Loucy (cell line): ENCODE data around the gene LTBP1.

ENCODE experiments used
- H2AFZ ChIP-seq: fragments of 200-600 bp; sonication (generic); 2 replicates; pipeline ENCODE4 v1.6.0; 2016; ENCODE audit warnings: antibody characterized with exemption, mild to moderate bottlenecking, low read length, moderate library complexity
- H3F3A ChIP-seq: fragments of 200-600 bp; 2 replicates; pipeline ENCODE4 v1.6.0; 2016; ENCODE audit warnings: antibody characterized with exemption, low read depth, mild to moderate bottlenecking
- H3K27me3 ChIP-seq: fragments of 200-600 bp; sonication (generic); 2 replicates; pipeline ENCODE4 v1.6.1; 2014; ENCODE audit warnings: low read length, mild to moderate bottlenecking; ENCODE audit not compliant: insufficient read depth, poor library complexity, severe bottlenecking
- H3K36me3 ChIP-seq: fragments of 200-600 bp; sonication (generic); 2 replicates; pipeline ENCODE4 v1.6.1; 2016; ENCODE audit warnings: low read length; ENCODE audit not compliant: insufficient read depth
- H3K4me1 ChIP-seq: fragments of 200-600 bp; sonication (generic); 2 replicates; pipeline ENCODE4 v1.5.1; 2014; ENCODE audit warnings: low read length, mild to moderate bottlenecking; ENCODE audit not compliant: insufficient read depth, poor library complexity, severe bottlenecking
- H3K4me2 ChIP-seq: fragments of 200-600 bp; sonication (generic); 2 replicates; pipeline ENCODE4 v1.6.0; 2014; ENCODE audit warnings: antibody characterized with exemption, low read length, low read depth, mild to moderate bottlenecking; ENCODE audit not compliant: poor library complexity, severe bottlenecking
- H3K4me3 ChIP-seq: fragments of 200-600 bp; sonication (generic); 2 replicates; pipeline ENCODE4 v1.5.1; 2014; ENCODE audit warnings: low read length, mild to moderate bottlenecking, mixed read lengths; ENCODE audit not compliant: poor library complexity, severe bottlenecking
- H3K79me2 ChIP-seq: fragments of 200-600 bp; sonication (generic); 2 replicates; pipeline ENCODE4 v1.6.1; 2014; ENCODE audit warnings: low read length; ENCODE audit not compliant: insufficient read depth
- H3K9ac ChIP-seq: fragments of 200-600 bp; sonication (generic); 2 replicates; pipeline ENCODE4 v1.6.0; 2014; ENCODE audit warnings: mild to moderate bottlenecking, low read depth, low read length, moderate library complexity; ENCODE audit not compliant: poor library complexity, severe bottlenecking
- H3K9me2 ChIP-seq: fragments of 200-600 bp; sonication (generic); replicated peaks from 2 replicates; pipeline ENCODE4 v1.6.1; 2016; ENCODE audit warnings: low read depth, low read length, mixed read lengths
- H3K9me3 ChIP-seq: fragments of 200-600 bp; sonication (generic); 2 replicates; pipeline ENCODE4 v1.6.1; 2014; ENCODE audit warnings: mild to moderate bottlenecking, antibody characterized with exemption, low read length, low read depth; ENCODE audit not compliant: insufficient read depth
- H4K20me1 ChIP-seq: fragments of 200-600 bp; sonication (generic); 2 replicates; pipeline ENCODE4 v1.6.0; 2014; ENCODE audit warnings: antibody characterized with exemption, low read length, mild to moderate bottlenecking; ENCODE audit not compliant: insufficient read depth, poor library complexity, severe bottlenecking
- CTCF ChIP-seq: fragments of 200-600 bp; sonication (generic); conservative IDR thresholded peaks from 2 replicates; pipeline ENCODE4 v1.5.1; 2014; ENCODE audit warnings: mild to moderate bottlenecking, antibody characterized with exemption, low read length
- EZH2phosphoT487 ChIP-seq: fragments of 200-600 bp; IDR thresholded peaks from 2 replicates; pipeline ENCODE4 v1.6.1; 2018; ENCODE audit warnings: antibody characterized with exemption, mild to moderate bottlenecking, moderate library complexity, borderline replicate concordance

LTBP1 gene

GRCh38 chr2:33430856-33431255, 484.1 kb downstream of the LTBP1 start:
- TF ChIP-seq EZH2phosphoT487 (no peak), CTCF (no peak)
- Histone ChIP-seq H3K36me3 (no peaks in the 10 kb centered on the region), H3K4me3 (no peak overlapping the region), H3K4me2 (no peak overlapping the region), H4K20me1 (no peaks in the 10 kb centered on the region), H3K79me2 (no peaks in the 10 kb centered on the region), H2AFZ (no peak overlapping the region), H3F3A (no peaks in the 10 kb centered on the region), H3K27me3 (no peaks in the 10 kb centered on the region), H3K4me1 (no peaks in the 10 kb centered on the region), H3K9ac (no peak overlapping the region), H3K9me2 (no peaks in the 10 kb centered on the region), H3K9me3 (no peaks in the 10 kb centered on the region)

GRCh38 chr2:33432871-33433270, 486.1 kb downstream of the LTBP1 start:
- no peaks in the 10 kb centered on the region for H3K4me1 ChIP-seq
- H3K9me3 ChIP-seq = no peaks in the 10 kb centered on the region
- H4K20me1 ChIP-seq = no peaks in the 10 kb centered on the region
- H3K79me2 ChIP-seq = no peaks in the 10 kb centered on the region
- no peaks in the 10 kb centered on the region for H3K9me2 ChIP-seq
- TF ChIP-seq CTCF (no peak), EZH2phosphoT487 (no peak)
- no peak overlapping the region for H2AFZ ChIP-seq
- no peak overlapping the region for H3K4me2 ChIP-seq
- H3K4me3 ChIP-seq = no peak overlapping the region
- H3K27me3 ChIP-seq = no peaks in the 10 kb centered on the region
- H3K36me3 ChIP-seq = no peaks in the 10 kb centered on the region
- H3K9ac ChIP-seq = no peak overlapping the region
- H3F3A ChIP-seq = no peaks in the 10 kb centered on the region

GRCh38 chr2:33433279-33434235, 486.8 kb downstream of the LTBP1 start:
- H3K79me2 ChIP-seq = no peaks in the 10 kb centered on the region
- no peak overlapping the region for H3K4me3 ChIP-seq
- TF ChIP-seq CTCF (no peak), EZH2phosphoT487 (no peak)
- no peaks in the 10 kb centered on the region for H3K36me3 ChIP-seq
- H4K20me1 ChIP-seq = no peaks in the 10 kb centered on the region
- H3F3A ChIP-seq = no peaks in the 10 kb centered on the region
- no peak overlapping the region for H3K4me2 ChIP-seq
- H3K4me1 ChIP-seq = no peaks in the 10 kb centered on the region
- no peaks in the 10 kb centered on the region for H3K9me3 ChIP-seq
- peak overlapping the region; percentile 84 for H2AFZ ChIP-seq
- H3K9me2 ChIP-seq = no peaks in the 10 kb centered on the region
- H3K27me3 ChIP-seq = no peaks in the 10 kb centered on the region
- H3K9ac ChIP-seq = no peak overlapping the region
